ENCODE measurements around the gene METTL4. TPM values are rescaled to one million over a fixed set of nuclear protein-coding genes. Genes with fewer than 3 reads are reported as not detected.

Gene METTL4
- total RNA-seq, 1 donor from 2014 or later = 13.8 TPM

DNA sequence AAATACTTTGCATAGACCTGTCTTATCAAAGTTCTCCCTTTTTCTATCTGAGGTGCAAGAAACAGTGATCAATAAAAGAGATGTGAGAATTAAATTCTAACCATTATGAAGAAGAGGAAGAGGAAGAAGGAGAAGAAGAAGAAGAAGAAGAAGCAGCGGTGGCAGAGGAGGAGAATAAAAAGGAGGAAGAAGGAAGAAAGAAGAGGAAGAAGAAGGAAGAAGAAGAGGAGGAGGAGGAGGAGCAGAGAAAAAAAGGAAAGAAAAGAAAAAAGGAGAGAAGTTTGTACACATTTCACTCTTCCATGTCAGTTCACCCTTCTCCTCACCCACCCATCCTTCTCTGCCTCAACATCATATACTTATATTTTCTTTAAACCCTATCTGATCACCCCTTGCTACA, 68.4 kb downstream of the METTL4 start:
- TF ChIP-seq, protein P1, sequence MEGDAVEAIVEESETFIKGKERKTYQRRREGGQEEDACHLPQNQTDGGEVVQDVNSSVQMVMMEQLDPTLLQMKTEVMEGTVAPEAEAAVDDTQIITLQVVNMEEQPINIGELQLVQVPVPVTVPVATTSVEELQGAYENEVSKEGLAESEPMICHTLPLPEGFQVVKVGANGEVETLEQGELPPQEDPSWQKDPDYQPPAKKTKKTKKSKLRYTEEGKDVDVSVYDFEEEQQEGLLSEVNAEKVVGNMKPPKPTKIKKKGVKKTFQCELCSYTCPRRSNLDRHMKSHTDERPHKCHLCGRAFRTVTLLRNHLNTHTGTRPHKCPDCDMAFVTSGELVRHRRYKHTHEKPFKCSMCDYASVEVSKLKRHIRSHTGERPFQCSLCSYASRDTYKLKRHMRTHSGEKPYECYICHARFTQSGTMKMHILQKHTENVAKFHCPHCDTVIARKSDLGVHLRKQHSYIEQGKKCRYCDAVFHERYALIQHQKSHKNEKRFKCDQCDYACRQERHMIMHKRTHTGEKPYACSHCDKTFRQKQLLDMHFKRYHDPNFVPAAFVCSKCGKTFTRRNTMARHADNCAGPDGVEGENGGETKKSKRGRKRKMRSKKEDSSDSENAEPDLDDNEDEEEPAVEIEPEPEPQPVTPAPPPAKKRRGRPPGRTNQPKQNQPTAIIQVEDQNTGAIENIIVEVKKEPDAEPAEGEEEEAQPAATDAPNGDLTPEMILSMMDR (IDR thresholded peaks at IDR 0.05; ENCODE audit: unreplicated experiment) = no peak
- Mint-ChIP-seq H3K4me1 (ENCODE audit: unreplicated experiment) (no peaks in the 10 kb centered on the region), H3K27me3 (ENCODE audit: unreplicated experiment) (no peaks in the 10 kb centered on the region)

DNA sequence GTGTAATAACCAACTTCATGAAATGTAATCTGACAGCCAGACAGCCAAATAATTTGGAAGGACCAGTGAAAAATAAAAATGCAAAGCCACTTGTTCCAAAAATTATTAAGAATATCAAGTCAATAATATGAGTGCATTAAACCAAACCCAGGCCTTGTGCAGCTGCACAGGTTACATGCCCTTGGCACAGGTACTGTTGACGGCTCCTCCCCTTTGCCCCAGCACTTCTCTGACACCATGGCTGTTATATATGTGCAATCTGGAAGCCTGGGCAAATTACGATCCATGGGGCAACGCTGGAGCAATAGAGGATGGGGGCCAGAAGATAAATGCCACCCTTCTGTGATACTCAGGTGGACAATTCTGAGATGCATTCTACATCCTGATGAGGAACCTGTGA, 68.9 kb downstream of the METTL4 start:
- Mint-ChIP-seq H3K27me3 (ENCODE audit: unreplicated experiment) (no peaks in the 10 kb centered on the region), H3K27ac (ENCODE audit: unreplicated experiment) (no peak overlapping the region), H3K9me3 (ENCODE audit: unreplicated experiment) (no peaks in the 10 kb centered on the region), H3K4me3 (ENCODE audit: unreplicated experiment) (no peak overlapping the region), H3K36me3 (ENCODE audit: low read depth, unreplicated experiment) (no peaks in the 10 kb centered on the region), H3K4me1 (ENCODE audit: unreplicated experiment) (no peaks in the 10 kb centered on the region)
- DNase-seq (ENCODE audit: low spot score) = no peak
- TF ChIP-seq, protein P1 (IDR thresholded peaks at IDR 0.05; ENCODE audit: unreplicated experiment) = no peak

More for the DNA sequence above, 68.4 kb downstream of the METTL4 start:
- H3K36me3 Mint-ChIP-seq (ENCODE audit: low read depth, unreplicated experiment) = no peaks in the 10 kb centered on the region
- no peaks in the 10 kb centered on the region for H3K9me3 Mint-ChIP-seq (ENCODE audit: unreplicated experiment)
- no peak for DNase-seq (ENCODE audit: low spot score)
- H3K27ac Mint-ChIP-seq (ENCODE audit: unreplicated experiment) = no peak overlapping the region
- H3K4me3 Mint-ChIP-seq (ENCODE audit: unreplicated experiment) = no peak overlapping the region

DNA sequence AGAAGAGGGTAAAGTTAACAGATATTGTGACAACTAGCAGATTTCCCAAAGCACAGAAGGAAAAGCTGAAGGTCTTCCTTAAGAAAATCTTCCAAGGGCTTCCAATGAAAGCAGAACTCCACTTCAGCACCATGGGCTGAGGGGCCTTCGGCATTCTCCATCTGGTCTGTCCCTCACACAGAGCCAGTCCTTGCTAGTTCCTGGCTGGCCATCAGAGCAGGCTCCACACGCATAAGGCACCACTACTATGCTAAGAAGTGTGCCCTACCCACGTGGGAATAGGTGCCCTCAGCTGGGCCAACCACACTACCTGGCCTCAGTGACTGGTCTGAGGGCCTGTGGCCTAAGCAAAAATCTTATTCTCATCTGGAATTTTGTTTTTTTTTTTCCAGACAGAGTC, 73.5 kb downstream of the METTL4 start:
- H3K36me3 Mint-ChIP-seq (ENCODE audit: low read depth, unreplicated experiment) = no peaks in the 10 kb centered on the region
- no peak overlapping the region for H3K4me3 Mint-ChIP-seq (ENCODE audit: unreplicated experiment)
- no peaks in the 10 kb centered on the region for H3K27me3 Mint-ChIP-seq (ENCODE audit: unreplicated experiment)
- DNase-seq (ENCODE audit: low spot score) = no peak
- TF ChIP-seq, protein P1 (IDR thresholded peaks at IDR 0.05; ENCODE audit: unreplicated experiment) = no peak
- H3K27ac Mint-ChIP-seq (ENCODE audit: unreplicated experiment) = no peak overlapping the region
- no peaks in the 10 kb centered on the region for H3K4me1 Mint-ChIP-seq (ENCODE audit: unreplicated experiment)
- no peaks in the 10 kb centered on the region for H3K9me3 Mint-ChIP-seq (ENCODE audit: unreplicated experiment)

DNA sequence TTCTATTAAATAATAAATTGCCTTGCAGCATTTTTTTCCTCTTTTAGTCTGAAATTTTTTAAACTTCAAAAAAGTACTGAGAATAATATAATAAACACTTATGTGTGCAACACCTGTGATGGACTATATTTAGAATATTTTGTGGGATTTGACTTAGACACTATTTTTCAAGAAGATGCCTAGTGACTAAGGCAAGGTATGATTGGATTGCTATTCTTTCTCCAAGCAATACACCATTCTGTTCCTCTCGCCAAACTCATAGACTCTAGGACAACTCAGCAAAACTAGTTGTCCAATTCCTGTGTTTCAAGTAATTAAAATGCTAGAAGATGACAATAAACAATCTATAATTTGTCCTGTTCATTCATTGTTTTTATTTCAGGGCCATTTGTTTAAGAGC, 75.9 kb downstream of the METTL4 start:
- Mint-ChIP-seq H3K27ac (ENCODE audit: unreplicated experiment) (no peak overlapping the region), H3K27me3 (ENCODE audit: unreplicated experiment) (no peaks in the 10 kb centered on the region), H3K4me3 (ENCODE audit: unreplicated experiment) (no peak overlapping the region), H3K4me1 (ENCODE audit: unreplicated experiment) (no peaks in the 10 kb centered on the region), H3K9me3 (ENCODE audit: unreplicated experiment) (no peaks in the 10 kb centered on the region), H3K36me3 (ENCODE audit: low read depth, unreplicated experiment) (no peaks in the 10 kb centered on the region)
- TF ChIP-seq, protein P1 (IDR thresholded peaks at IDR 0.05; ENCODE audit: unreplicated experiment) = no peak
- no peak for DNase-seq (ENCODE audit: low spot score)

DNA sequence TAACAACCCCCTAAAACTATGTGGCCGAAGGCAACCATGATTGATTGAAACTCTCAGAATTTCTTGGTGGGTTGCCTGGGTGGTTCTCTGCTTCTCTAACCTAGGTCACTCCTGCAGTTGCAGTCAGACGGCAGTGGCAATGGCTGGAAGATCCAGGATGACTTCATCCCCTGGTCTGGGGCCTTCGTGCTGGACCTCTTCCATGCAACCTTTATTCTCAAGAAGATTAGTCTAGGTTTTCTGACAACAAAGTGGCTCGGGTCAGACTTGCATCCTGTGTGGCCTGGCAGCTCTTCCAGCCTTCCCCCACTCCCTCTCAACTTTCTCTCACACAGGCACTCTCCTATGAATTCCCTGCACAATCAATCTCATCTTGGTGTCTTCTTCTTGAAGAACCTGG, 76.4 kb downstream of the METTL4 start:
- DNase-seq (ENCODE audit: low spot score) = no peak
- Mint-ChIP-seq H3K27me3 (ENCODE audit: unreplicated experiment) (no peaks in the 10 kb centered on the region), H3K27ac (ENCODE audit: unreplicated experiment) (no peak overlapping the region), H3K4me1 (ENCODE audit: unreplicated experiment) (no peaks in the 10 kb centered on the region), H3K36me3 (ENCODE audit: low read depth, unreplicated experiment) (no peaks in the 10 kb centered on the region), H3K4me3 (ENCODE audit: unreplicated experiment) (no peak overlapping the region), H3K9me3 (ENCODE audit: unreplicated experiment) (no peaks in the 10 kb centered on the region)
- TF ChIP-seq, protein P1 (IDR thresholded peaks at IDR 0.05; ENCODE audit: unreplicated experiment) = no peak

Other genes starting within 250 kb of the METTL4 start
- gene NDC80, start 52 bp upstream of the METTL4 start, total RNA-seq (ENCODE audit: unreplicated experiment) = 8.6 TPM
- gene SMCHD1, start 84.2 kb upstream of the METTL4 start, total RNA-seq (ENCODE audit: unreplicated experiment) = 28.3 TPM